LNCaP clone FGC (cell line): ENCODE data around the gene KCNJ13.

Experiments
- DNase-seq: peaks from one replicate; pipeline ENCODE4 v3.0.0-alpha.2; 2011; ENCODE audit warnings: low read depth
- H3K4me3 ChIP-seq: 2 replicates; pipeline ENCODE4 v1.5.1; 2011; ENCODE audit warnings: mild to moderate bottlenecking, low read depth, low read length, control low read depth
- TF ChIP-seq, protein P1 (sequence below): IDR thresholded peaks from 2 replicates; pipeline ENCODE4 v1.5.1; 2012; ENCODE audit warnings: mild to moderate bottlenecking; ENCODE audit not compliant: control insufficient read depth, insufficient read depth; ENCODE audit errors: extremely low read depth

KCNJ13 gene

DNA sequence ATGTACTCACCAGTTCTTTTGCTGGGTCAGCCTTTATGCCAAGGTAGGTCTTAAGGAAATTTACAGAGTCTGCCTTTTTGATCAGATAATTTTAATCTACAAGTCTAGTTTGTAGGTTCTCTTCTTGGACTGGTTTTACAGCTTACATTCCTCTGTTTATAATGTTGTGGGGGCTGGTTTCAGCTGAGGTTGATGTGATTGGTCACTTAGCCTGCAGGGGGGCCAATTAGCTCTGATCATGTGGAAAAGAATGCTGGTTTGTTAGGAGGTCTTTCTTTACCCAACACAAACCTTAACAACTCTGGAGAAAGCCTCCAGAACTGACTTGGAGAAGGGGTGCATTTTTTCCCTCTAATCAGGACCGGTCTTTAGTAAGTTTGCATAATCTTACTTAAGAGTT, at the start of gene KCNJ13:
KCNJ13 (minus strand) TSS at position 131 of the 400 bp plus-strand sequence. CDS start 5,203 bp downstream, outside the sequence.
- no peak within 1 kb of the TSS for H3K4me3 ChIP-seq
- peak; percentile 35 for DNase-seq
- TF ChIP-seq, protein P1, sequence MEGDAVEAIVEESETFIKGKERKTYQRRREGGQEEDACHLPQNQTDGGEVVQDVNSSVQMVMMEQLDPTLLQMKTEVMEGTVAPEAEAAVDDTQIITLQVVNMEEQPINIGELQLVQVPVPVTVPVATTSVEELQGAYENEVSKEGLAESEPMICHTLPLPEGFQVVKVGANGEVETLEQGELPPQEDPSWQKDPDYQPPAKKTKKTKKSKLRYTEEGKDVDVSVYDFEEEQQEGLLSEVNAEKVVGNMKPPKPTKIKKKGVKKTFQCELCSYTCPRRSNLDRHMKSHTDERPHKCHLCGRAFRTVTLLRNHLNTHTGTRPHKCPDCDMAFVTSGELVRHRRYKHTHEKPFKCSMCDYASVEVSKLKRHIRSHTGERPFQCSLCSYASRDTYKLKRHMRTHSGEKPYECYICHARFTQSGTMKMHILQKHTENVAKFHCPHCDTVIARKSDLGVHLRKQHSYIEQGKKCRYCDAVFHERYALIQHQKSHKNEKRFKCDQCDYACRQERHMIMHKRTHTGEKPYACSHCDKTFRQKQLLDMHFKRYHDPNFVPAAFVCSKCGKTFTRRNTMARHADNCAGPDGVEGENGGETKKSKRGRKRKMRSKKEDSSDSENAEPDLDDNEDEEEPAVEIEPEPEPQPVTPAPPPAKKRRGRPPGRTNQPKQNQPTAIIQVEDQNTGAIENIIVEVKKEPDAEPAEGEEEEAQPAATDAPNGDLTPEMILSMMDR, result no peak

DNA sequence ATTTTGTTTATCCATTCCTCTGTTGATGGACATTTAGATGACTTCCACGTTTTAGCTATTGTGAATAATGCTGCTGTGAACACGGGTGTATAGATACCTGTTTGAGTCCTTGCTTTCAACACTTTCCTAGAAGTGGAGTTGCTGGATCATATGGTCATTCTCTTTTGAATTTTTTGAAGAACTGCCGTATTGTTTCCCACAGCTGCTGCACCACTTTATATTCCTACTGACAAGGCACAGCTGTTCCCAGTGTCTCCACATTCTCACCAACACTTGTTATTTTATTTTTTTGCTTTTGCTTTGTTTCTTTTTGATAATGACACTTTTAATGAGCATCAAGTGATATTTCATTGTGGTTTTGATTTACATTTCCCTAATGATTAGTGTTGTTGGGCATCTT, 41.4 kb upstream of the KCNJ13 start:
- TF ChIP-seq, protein P1, result no peak
- no peak for DNase-seq
- no peak overlapping the region for H3K4me3 ChIP-seq

DNA sequence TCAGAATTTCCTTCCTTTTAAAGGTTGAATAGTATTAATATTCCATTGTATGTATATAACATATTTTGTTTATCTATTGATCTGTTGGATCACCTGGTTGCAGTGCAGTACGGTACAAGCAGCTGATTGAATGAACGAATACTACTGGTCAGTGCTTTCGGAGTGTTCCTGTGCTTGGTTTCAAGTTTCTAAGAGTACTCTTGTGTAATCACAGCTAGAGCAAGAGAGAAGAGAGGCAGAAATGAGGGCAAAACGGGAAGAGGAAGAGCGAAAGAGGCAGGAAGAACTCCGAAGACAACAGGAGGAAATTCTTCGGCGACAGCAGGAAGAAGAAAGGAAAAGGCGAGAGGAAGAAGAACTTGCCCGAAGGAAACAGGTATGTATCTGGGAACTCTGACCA, 40.3 kb upstream of the KCNJ13 start:
- H3K4me3 ChIP-seq, result no peak overlapping the region
- no peak for DNase-seq
- TF ChIP-seq, protein P1, result no peak

GRCh38 chr2:232815569-232815968, 39.2 kb upstream of the KCNJ13 start:
- DNase-seq, result no peak
- no peak overlapping the region for H3K4me3 ChIP-seq
- TF ChIP-seq, protein P1, result no peak

DNA sequence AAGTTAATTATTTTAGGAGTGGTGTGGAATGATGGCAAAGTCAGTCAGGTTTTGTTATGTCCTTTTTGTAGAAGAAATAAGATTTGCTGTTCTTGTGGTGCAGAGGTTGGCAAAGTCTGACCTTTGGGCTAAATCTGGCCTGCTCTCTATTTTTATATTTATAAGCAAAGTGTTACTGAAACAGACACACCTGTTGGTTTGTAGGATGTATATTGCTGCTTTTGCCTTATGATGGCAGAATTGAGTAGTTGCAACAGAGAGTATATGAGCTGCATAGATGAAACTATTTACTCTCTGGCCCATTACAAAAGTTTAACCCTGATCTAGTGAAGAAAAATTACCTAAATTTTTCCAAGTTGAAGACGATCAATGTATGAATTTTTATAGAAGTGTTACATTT, 34.1 kb upstream of the KCNJ13 start:
- TF ChIP-seq, protein P1, result no peak
- DNase-seq, result no peak
- H3K4me3 ChIP-seq, result no peak overlapping the region

DNA sequence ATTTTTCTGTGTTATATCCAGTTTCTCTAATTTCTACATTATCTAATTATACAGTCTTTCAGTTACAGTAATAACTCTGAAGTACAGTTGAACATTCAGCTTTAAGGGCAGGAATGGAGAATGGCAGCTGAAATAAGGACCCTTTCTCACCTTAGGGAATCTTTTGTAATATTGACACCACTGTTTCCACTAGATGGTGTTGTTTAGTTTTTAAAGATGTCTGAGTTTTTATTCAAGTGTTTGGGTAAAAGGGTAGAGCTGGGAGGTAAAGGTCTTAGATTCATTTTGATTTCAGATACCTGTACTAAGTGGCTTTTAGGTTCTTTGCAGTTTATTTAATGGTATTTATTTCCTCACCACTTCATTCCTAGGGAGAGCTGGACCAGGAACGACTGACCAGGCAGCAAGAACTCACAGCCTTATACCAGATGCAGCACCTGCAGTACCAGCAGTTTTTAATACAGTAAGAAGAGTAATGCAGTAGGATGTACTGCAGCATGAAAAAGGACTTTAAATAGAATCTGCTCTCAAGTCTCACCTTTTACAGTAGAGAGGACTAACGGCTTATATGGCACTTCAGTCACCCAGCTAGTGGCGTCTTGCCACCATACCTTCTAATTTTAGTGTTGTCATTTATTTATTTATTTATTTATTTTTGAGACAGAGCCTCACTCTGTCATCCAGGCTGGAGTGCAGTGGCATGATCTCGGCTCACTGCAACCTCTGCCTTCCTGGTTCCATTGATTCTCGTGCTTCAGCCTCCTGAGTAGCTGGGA, 33.2 kb upstream of the KCNJ13 start:
- TF ChIP-seq, protein P1, result no peak
- no peak for DNase-seq
- no peak overlapping the region for H3K4me3 ChIP-seq

GRCh38 chr2:232802091-232802490, 25.7 kb upstream of the KCNJ13 start:
- TF ChIP-seq, protein P1, result no peak
- no peak for DNase-seq
- H3K4me3 ChIP-seq, result no peak overlapping the region
